Lung (tissue), 12 donors: ENCODE results near the gene CCDC192. TPM values are rescaled to one million over a fixed set of nuclear protein-coding genes. Genes with fewer than 3 reads are reported as not detected.

Experiments
- ATAC-seq: fragments of 200-7000 bp; cut with Tn5 transposase; one replicate; pipeline ENCODE4 v1.9.1; 2020; ENCODE audit warnings: moderate number of reproducible peaks; ENCODE audit not compliant: insufficient read depth, low FRiP score
- DNase-seq, 3 donors: peaks; one replicate each; pipeline ENCODE4 v3.0.0-alpha.2; 2013 to 2017
- H3K27ac ChIP-seq, 2 donors: one replicate each; pipeline ENCODE4 v1.5.1; 2013; ENCODE audit warnings: mild to moderate bottlenecking in 2 of 2, moderate library complexity in 2 of 2, control low read depth in 1 of 2, inconsistent platforms in 1 of 2, low read depth in 1 of 2, low read length in 1 of 2
- H3K27me3 ChIP-seq, 3 donors: one replicate each; pipeline ENCODE4 v1.5.1; 2013; ENCODE audit warnings: low read length in 2 of 3; ENCODE audit not compliant: control insufficient read depth in 3 of 3, insufficient read depth in 3 of 3
- H3K36me3 ChIP-seq, 4 donors: one replicate each; pipeline ENCODE4 v1.5.1; 2013; ENCODE audit warnings: low read length in 4 of 4, mild to moderate bottlenecking in 1 of 4, moderate library complexity in 1 of 4; ENCODE audit not compliant: control insufficient read depth in 4 of 4, insufficient read depth in 4 of 4
- H3K4me1 ChIP-seq, 5 donors: one replicate each; pipeline ENCODE4 v1.5.1; 2013; ENCODE audit warnings: low read length in 5 of 5, mild to moderate bottlenecking in 2 of 5, moderate library complexity in 1 of 5; ENCODE audit not compliant: control insufficient read depth in 5 of 5, insufficient read depth in 5 of 5
- H3K4me3 ChIP-seq: one replicate; pipeline ENCODE4 v1.5.1; 2013; ENCODE audit warnings: mild to moderate bottlenecking, control low read depth, moderate library complexity
- H3K9ac ChIP-seq, 2 donors: one replicate each; pipeline ENCODE4 v1.5.1; 2013; ENCODE audit warnings: low read length in 2 of 2, control low read depth in 1 of 2; ENCODE audit not compliant: insufficient read depth in 1 of 2
- H3K9me3 ChIP-seq, 4 donors: one replicate each; pipeline ENCODE4 v1.5.1; 2013; ENCODE audit warnings: low read length in 3 of 4, mild to moderate bottlenecking in 1 of 4, moderate library complexity in 1 of 4; ENCODE audit not compliant: control insufficient read depth in 4 of 4, insufficient read depth in 3 of 4
- WGBS, 2 donors: extraction: QIAGEN DNeasy Blood & Tissue Kit; methylation state at CpG; one replicate each; pipeline ENCODE4 v1.1.7; 2013; 5-methylcytosine and 5-hydroxymethylcytosine counted together
- polyA plus RNA-seq, 2 donors: library from polyadenylated mRNA; stranded (reverse); fragments of 200-250 nt; gene quantifications; one replicate each; pipeline ENCODE4 v1.2.1, GENCODE V29; 2013
- total RNA-seq, 2 donors: library from RNA; depleted of rRNA in 1 of 2; stranded (reverse); fragments of >200 nt in 1 of 2; gene quantifications; one replicate each; pipeline ENCODE4 v1.2.1, GENCODE V29; 2014 to 2021
- TF ChIP-seq, protein P1 (sequence below): IDR thresholded peaks from 2 replicates; pipeline ENCODE4 v1.5.1; 2012; ENCODE audit warnings: mild to moderate bottlenecking; ENCODE audit errors: control extremely low read depth, extremely low read depth
- donor health status: control.
- donor health status: control.
- donor health status: Bipolar disorder and iron deficiency.
- donor health status: healthy.
- donor health status: DM: yes; HTN: yes; CAD: no.

The CCDC192 gene
- total and polyA plus RNA-seq, 4 donors, result 0.08 to 0.47 (median 0.40) TPM; not detected in 1

DNA sequence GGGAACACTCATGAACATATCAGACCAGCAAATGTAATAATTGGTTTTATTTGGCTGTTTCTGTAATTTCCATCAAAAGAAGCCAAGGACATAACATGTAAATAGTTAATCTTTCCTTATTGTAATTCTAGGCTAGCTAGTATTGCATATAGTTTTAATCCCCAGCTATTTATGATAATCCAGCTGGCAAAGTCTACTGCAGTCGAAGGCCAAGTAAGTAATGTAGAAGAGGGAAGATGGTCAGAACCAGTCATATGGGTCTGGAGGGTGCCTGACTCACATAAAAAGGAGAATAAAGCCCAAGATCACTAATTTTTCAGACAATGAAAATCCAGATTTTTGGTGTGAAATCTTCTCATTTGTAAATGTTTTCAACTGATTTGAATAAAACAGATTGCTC, 106.3 kb downstream of the CCDC192 start:
- no peaks in the 10 kb centered on the region for H3K4me1 ChIP-seq
- no peaks in the 10 kb centered on the region for H3K27me3 ChIP-seq
- ATAC-seq, result no peak
- H3K36me3 ChIP-seq, result no peaks in the 10 kb centered on the region
- no peak overlapping the region for H3K4me3 ChIP-seq
- H3K9me3 ChIP-seq, result no peaks in the 10 kb centered on the region
- 91 to 100% methylated on average over 1 of the region's 1 CpG for WGBS, 2 donors
- H3K9ac ChIP-seq, result no peak overlapping the region
- TF ChIP-seq, protein P1, sequence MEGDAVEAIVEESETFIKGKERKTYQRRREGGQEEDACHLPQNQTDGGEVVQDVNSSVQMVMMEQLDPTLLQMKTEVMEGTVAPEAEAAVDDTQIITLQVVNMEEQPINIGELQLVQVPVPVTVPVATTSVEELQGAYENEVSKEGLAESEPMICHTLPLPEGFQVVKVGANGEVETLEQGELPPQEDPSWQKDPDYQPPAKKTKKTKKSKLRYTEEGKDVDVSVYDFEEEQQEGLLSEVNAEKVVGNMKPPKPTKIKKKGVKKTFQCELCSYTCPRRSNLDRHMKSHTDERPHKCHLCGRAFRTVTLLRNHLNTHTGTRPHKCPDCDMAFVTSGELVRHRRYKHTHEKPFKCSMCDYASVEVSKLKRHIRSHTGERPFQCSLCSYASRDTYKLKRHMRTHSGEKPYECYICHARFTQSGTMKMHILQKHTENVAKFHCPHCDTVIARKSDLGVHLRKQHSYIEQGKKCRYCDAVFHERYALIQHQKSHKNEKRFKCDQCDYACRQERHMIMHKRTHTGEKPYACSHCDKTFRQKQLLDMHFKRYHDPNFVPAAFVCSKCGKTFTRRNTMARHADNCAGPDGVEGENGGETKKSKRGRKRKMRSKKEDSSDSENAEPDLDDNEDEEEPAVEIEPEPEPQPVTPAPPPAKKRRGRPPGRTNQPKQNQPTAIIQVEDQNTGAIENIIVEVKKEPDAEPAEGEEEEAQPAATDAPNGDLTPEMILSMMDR, result no peak
- H3K27ac ChIP-seq, result no peak overlapping the region
- no peak for DNase-seq

DNA sequence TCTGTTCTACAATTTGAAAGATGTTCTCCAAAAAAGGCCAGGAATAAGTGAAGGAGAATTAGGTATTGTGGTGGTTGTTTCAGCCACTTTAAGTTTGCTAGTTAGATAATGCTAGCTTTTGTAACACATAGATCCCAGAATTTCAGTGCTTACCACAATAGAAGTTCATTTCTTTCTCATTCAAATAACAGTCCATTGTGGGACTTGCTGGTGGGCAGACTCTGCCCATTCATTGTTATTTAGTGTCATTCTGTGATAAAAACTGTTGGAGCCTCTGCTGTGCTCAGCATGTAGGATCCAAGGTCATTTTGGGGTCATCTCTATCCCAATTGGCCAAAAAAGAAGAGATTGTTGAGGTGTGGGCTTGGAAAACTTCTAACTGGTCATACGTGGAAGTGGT, 106.8 kb downstream of the CCDC192 start:
- Histone ChIP-seq H3K9me3 (no peaks in the 10 kb centered on the region), H3K27ac (no peak overlapping the region), H3K4me1 (no peaks in the 10 kb centered on the region), H3K27me3 (no peaks in the 10 kb centered on the region), H3K36me3 (no peaks in the 10 kb centered on the region), H3K9ac (no peak overlapping the region), H3K4me3 (no peak overlapping the region)
- no peak for ATAC-seq
- TF ChIP-seq, protein P1, result no peak
- no peak for DNase-seq
- 76 to 83% methylated on average over 1 of the region's 1 CpG for WGBS, 2 donors

DNA sequence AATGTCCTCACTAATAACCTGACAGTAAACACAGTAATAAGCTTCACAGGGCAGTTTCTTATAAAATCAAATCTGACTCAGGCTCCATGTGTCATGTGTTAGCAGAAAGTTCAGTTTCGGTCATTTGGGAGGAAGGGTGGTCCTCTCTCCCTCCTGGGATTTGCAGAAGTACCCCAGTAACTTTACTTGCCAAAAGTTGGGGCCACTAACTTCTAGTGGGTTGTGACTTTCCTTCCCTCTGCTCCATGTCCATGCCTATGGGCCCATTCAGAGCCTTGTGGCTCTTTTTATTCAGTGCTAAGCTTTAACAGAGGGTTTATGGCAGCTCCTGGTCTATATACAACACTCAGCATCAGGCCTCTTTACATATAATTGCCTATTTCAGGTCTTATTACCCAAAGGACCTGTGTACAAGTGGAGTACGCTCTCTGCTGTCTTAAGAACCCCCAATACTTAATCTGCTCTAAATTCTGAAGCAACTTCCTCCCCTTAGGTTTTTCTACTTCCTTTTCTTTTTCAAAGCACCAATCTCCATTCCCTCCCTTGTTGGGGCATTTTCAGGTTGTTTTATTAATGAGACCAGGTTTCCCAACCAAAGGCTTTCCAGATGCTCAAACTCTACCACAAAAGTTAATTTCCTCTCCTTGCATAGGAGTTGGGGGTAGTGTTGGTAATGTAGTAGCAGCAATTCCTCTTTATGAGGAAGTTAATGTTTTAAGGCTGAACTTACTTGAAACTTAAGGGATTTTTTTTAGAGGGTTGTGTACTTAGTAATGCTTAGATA, 107.7 kb downstream of the CCDC192 start:
- no peak overlapping the region for H3K9ac ChIP-seq
- TF ChIP-seq, protein P1, result no peak
- no peaks in the 10 kb centered on the region for H3K9me3 ChIP-seq
- no peak for DNase-seq
- H3K4me3 ChIP-seq, result no peak overlapping the region
- no peaks in the 10 kb centered on the region for H3K36me3 ChIP-seq
- no peaks in the 10 kb centered on the region for H3K4me1 ChIP-seq
- H3K27me3 ChIP-seq, result no peaks in the 10 kb centered on the region
- 49 to 79% methylated on average over 2 of the region's 2 CpGs for WGBS, 2 donors
- no peak overlapping the region for H3K27ac ChIP-seq
- no peak for ATAC-seq
